ENCODE measurements around the gene INPP5A.
"Not testable (repeated sequence)": the region's sequence is repeated elsewhere in the genome, so short reads cannot be mapped to it uniquely, and the experiment has no call there.

Gene INPP5A

GRCh38 chr10:132761395-132762060, 223.9 kb downstream of the INPP5A start:
- no peak for DNase-seq (ENCODE audit: low read depth, low spot score)

GRCh38 chr10:132762267-132762666, 224.7 kb downstream of the INPP5A start:
- DNase-seq (ENCODE audit: low read depth, low spot score), result no peak

- DNase-seq (ENCODE audit: low read depth, low spot score), result no peak
These were observed 226.0 kb downstream of the INPP5A start for GRCh38 chr10:132763545-132763944.

GRCh38 chr10:132764108-132764507, 226.5 kb downstream of the INPP5A start:
- no peak for DNase-seq (ENCODE audit: low read depth, low spot score)

- DNase-seq (ENCODE audit: low read depth, low spot score), result no peak
These were observed 227.8 kb downstream of the INPP5A start for GRCh38 chr10:132765435-132765834.

GRCh38 chr10:132766291-132766690, 228.7 kb downstream of the INPP5A start:
- DNase-seq (ENCODE audit: low read depth, low spot score), result no peak

GRCh38 chr10:132768346-132769248, 231.0 kb downstream of the INPP5A start:
- DNase-seq (ENCODE audit: low read depth, low spot score), result no peak

- DNase-seq (ENCODE audit: low read depth, low spot score), result no peak
These were observed 232.8 kb downstream of the INPP5A start for GRCh38 chr10:132770061-132771021.

GRCh38 chr10:132772816-132773215, 235.2 kb downstream of the INPP5A start:
- not testable (repeated sequence) for DNase-seq (ENCODE audit: low read depth, low spot score)

GRCh38 chr10:132774181-132774901, 236.8 kb downstream of the INPP5A start:
- no peak for DNase-seq (ENCODE audit: low read depth, low spot score)

GRCh38 chr10:132774902-132775863, 237.6 kb downstream of the INPP5A start:
- DNase-seq (ENCODE audit: low read depth, low spot score), result no peak

- DNase-seq (ENCODE audit: low read depth, low spot score), result no peak
These were observed 238.6 kb downstream of the INPP5A start for GRCh38 chr10:132776186-132776585.

GRCh38 chr10:132776821-132777220, 239.2 kb downstream of the INPP5A start:
- DNase-seq (ENCODE audit: low read depth, low spot score), result no peak

GRCh38 chr10:132777441-132777840, 239.9 kb downstream of the INPP5A start:
- DNase-seq (ENCODE audit: low read depth, low spot score), result no peak

- no peak for DNase-seq (ENCODE audit: low read depth, low spot score)
These were observed 242.1 kb downstream of the INPP5A start for GRCh38 chr10:132779549-132780294.

GRCh38 chr10:132780356-132780755, 242.8 kb downstream of the INPP5A start:
- DNase-seq (ENCODE audit: low read depth, low spot score), result no peak

GRCh38 chr10:132781556-132781955, 244.0 kb downstream of the INPP5A start:
- DNase-seq (ENCODE audit: low read depth, low spot score), result no peak

GRCh38 chr10:132783165-132783939, 245.8 kb downstream of the INPP5A start:
- no peak for DNase-seq (ENCODE audit: low read depth, low spot score)
